Stimulated activated CD8-positive, alpha-beta memory T cell treated with anti-CD3 and anti-CD28 coated beads, Interleukin-12 subunit alpha, Interleukin-12 subunit beta, amount 100 ng/mL, for 4 hours (primary cell): ENCODE data around the gene ARAP3.
A peak's percentile ranks its signal among the peaks of the same experiment; 100 is the strongest.
"Not testable (repeated sequence)": the region's sequence is repeated elsewhere in the genome, so short reads cannot be mapped to it uniquely, and the experiment has no call there.

ENCODE experiments used
- DNase-seq: peaks from one replicate; pipeline ENCODE4 v3.0.0-alpha.2; 2020; ENCODE audit warnings: low read depth

Gene ARAP3

DNA sequence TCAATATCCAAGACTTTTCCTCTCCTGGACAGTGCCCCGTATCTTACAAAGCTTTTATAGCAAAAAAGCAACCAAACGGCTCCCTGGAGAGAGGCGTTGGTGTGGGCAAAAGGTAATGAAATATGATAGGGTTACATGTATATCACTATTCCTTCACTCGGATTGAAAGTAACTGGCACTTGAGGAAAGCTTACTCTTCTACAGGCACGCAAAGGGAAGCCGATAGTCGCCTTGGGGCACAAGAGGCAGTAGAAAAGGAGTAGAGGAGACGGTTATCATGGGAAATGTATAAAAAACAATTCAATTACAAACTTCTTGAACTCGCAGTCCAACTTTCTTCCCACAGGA, 64.4 kb downstream of the ARAP3 start:
- no peak for DNase-seq

- no peak for DNase-seq
These were observed 64.9 kb downstream of the ARAP3 start for GRCh38 chr5:141617128-141617527.

DNA sequence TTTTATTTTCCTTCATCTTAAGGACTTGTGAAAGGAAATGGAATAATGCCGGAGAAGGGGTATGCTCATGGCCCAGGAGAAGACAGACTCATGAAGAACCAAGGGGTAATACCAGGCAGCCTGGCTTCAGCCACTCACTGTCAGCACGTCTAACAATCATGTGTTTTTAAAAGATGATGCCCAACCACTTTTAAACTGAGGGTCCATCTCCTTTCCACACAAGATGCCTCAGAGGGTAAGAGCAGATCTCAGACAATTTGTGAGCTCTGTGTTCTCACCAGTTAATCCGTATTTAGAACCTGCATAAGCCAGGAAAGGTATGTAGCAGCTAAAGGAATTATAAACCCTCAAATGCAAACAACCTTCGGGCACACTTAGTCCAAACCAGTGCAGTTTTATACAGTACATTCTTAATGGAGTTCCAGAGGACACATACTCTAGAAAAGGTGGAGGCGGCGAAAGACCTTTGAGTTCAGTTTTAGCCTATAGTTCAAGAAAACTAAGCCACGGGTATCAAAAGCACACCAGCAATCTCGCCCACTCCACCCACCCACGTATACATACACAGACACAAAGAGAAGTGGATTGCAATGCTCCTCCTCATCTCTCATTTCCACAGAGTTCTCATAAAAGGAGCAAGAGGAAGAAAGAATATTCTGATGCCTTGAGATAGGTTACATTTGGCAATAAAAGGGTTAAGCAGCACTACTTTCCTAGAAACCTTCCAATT, 65.9 kb downstream of the ARAP3 start:
- DNase-seq = no peak

DNA sequence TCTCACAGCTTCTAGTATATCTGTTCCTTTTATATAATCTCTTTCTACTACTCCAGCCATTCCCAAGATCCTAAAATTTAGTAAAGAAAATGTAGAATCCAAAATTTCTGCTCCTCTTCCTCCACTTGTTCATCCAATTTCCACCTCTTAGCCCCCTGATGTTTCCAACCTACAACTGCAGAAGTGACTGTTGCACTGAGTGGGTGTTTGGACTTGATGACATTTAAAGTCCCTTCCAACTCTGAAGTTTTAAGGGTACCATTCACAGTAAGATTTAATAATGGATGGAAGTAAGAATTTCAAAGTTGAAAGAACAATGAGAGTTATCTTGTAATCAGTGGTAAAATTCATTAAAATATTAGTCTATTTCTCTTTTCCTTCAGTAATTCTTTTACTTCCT, 68.7 kb downstream of the ARAP3 start:
- no peak for DNase-seq

GRCh38 chr5:141611289-141611688, 70.7 kb downstream of the ARAP3 start:
- DNase-seq = no peak

DNA sequence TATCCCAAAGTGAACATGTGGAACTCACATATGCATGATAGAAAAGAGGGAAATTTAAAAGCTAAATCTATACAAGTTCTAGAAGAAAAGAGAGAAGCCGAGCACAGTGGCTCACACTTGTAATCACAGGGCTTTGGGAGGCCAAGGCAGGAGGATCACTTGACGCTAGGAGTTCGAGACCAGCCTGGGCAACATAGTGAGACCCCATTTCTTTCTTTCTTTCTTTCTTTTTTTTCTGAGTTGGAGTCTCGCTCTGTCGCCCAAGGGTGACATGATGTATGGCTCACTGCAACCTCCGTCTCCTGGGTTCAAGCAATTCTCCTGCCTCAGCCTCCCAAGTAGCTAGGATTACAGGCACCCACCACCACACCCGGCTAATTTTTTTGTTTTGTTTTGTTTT, 72.1 kb downstream of the ARAP3 start:
- DNase-seq = not testable (repeated sequence)

GRCh38 chr5:141609044-141609443, 73.0 kb downstream of the ARAP3 start:
- no peak for DNase-seq

GRCh38 chr5:141608557-141608956, 73.5 kb downstream of the ARAP3 start:
- no peak for DNase-seq

DNA sequence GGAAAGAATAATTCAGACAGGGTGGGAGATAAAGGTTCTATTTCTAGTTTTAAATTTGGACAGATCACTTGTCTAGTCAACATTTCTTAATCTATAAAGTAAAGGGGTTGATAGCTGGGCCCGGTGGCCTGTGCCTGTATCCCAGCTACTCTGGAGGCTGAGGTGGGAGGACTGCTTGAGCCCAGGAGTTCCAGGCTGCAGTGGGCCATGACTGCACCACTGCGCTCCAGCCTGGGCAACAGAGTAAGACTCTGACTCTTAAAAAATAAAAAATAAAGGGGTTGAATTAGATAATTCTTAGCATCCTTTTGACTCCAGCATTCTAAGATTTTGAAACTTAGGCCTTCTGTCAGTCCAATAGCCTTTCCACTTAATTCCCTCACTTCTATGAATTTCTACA, 74.0 kb downstream of the ARAP3 start:
- DNase-seq = no peak

- peak; percentile 45 for DNase-seq
These were observed 76.3 kb downstream of the ARAP3 start for GRCh38 chr5:141605523-141606277.

DNA sequence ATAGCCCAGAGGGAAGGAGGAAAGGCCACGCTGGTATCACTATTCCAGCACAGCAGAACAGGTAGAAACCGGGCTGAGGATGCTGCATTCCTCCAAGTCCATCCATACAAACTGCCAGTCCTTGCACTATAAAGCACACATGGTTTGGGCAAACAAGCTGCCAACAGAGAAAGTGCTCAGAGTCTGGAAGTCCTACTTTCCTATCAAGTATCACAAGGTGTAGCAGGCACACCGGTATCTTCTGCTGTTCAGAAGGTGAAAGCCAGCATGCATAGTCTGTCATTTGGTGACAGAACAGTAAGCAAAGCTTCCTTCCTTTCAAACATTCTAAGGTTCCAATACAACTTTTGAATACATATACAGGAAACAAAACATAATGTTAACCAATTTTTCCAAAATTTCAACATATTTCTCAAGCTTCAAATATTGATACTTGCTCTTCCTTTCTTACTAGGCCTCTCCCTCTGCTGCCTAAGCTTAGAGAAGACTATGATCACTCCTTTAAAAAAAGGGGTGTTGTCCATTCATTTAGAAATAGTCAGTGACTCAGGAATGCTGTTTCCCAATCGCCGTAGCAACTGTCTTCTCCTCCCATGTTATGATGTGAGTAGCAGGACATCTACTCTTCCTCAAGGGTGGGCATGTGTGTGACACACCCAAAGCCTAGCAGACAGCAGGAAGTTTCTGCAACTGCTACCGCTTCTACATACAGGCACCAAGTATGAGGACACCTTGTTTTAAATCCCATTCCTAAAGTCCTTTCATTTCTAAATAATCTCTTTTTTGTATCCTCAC, 77.9 kb downstream of the ARAP3 start:
- DNase-seq = no peak
